Dermis microvascular lymphatic vessel endothelial cell (primary cell): ENCODE measurements around the gene MEGF8. TPM values are rescaled to one million over a fixed set of nuclear protein-coding genes. Genes with fewer than 3 reads are reported as not detected.

ENCODE experiments used
- DNase-seq, 2 donors: peaks; one replicate each; pipeline versions ENCODE4 v3.0.0 to v3.0.0-alpha.2; 2010; ENCODE audit warnings: low read depth in 2 of 2
- total RNA-seq: library from RNA; depleted of rRNA; stranded (reverse); fragments of >200 nt; gene quantifications from 2 replicates; pipeline ENCODE4 v1.2.1, GENCODE V29; 2014

MEGF8 gene
- total RNA-seq, 1 donor from 2014 or later, result 15.3 TPM

GRCh38 chr19:42412661-42413076, 87.2 kb downstream of the MEGF8 start:
- DNase-seq, result no peak

- DNase-seq, result no peak
Observed at GRCh38 chr19:42419309-42419708, 93.9 kb downstream of the MEGF8 start.

DNA sequence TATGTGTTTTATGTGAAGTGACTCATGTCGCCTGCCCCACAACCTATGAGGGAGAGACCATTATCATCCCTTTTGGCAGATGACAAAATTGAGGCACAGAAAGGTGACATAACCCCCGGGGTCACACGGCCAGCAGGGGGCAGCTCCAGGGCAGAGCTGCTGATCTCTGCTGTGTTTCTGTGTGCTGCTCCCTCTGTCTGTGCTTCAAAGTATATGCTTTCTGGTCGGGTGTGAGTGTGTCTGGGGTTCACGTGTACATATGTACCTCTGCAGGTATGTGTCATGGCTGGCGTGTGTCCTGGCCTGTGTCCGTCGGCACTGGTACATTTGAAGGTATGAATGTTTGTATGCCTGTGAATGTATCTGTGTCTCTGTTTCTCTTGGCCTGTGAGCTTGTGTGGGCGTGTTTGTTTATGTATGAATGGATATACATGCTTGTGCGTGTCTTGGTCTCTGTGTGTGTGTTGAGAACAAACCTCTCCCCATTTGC, 94.7 kb downstream of the MEGF8 start:
- peak; percentile 39 to 63 for DNase-seq

GRCh38 chr19:42421101-42421500, 95.7 kb downstream of the MEGF8 start:
- no peak for DNase-seq

DNA sequence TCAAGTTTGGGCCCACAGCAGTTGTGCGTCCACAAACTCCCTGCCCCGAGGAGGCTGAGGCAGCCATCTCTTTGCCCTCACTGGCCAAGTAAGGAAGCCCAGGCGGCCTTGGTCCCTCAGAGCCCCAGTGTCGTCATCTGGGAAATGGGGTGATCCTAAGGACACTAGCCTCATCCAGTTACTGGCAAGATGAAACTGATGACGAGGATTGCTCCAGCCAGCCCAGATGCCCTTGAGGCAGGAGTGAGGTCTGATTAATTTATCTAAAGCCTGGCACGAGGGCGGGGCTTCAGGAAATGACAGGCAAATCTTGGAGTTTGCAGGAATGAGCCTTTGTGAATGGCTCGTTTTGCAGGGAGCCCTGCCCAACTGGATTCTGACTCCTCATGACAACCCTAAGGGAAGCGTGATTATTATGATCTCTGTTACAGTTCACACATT, 96.2 kb downstream of the MEGF8 start:
- peak in 1 of 2 donors; percentile 25 for DNase-seq

- DNase-seq, result no peak
Observed at GRCh38 chr19:42422092-42422900, 96.9 kb downstream of the MEGF8 start.

DNA sequence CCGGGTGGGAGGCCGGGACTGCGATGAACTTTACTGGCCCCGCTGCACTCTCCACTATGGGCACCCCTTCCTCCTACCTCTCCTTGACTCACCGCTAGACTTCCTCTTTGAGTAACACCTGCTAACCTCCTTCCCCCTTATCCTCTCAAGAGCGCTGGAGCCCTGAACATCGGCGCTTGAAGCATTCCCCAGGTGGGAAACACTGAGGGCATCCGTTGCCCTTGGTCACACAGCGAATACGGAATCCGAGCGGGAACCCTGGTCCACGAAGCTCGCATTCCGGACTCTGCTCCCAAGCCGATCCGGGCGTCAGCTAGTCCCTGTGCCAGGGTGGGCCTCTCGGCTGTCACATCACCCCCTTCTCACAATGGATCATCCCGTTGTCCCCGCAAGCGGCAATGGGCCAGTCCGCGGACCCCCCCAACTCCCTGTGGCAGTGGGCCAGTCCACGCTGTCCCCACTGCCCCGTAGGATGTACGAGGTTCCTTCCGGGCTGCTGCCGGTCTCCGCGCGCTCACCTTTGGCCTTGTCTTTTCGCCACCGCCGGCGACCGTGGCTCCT, 97.5 kb downstream of the MEGF8 start:
- peak; percentile 30 to 50 for DNase-seq

DNA sequence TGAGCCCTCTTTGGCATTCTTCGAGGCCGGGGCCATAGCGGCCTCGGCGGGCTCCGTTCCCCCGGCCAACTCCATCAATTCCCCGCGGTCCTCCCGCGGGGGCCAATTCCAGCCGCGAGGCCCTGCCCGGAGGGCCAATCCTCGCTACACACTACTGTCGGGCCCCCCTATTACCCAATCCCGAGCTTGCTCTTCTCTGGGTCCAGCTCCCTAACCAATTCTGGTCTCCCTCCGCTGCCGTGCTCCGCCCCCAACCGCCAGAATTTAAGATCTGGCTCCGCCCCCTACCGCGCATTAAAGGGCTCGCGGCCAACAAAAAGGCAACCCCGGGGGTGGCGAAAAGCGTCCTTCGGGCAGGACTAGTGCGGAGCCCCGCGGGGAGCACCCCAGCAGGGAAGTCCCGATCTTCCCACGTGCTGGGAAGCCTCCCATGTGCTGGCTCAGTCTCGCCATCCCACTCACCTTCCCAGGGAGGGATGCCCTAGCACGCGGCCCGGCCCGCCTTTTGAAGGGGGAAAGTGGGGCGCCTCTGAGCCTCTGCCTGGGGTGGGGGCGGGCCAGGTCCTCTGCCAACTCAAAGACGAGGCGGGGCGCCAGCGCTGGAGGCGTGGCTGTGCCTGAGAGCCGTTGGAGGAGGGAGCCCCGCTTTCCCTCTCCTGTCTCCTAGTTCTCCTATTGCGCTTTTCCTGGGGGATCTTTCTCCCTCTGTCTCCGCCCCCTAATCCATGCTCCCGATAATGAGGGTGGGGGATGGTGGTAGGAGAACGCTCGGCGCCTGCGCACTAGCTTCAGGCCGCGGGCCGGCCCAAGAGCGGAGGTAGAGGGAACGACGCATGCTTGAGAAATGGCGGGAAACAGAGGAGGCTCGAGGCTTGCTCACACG, 98.3 kb downstream of the MEGF8 start:
- peak; percentile 89 to 92 for DNase-seq

DNA sequence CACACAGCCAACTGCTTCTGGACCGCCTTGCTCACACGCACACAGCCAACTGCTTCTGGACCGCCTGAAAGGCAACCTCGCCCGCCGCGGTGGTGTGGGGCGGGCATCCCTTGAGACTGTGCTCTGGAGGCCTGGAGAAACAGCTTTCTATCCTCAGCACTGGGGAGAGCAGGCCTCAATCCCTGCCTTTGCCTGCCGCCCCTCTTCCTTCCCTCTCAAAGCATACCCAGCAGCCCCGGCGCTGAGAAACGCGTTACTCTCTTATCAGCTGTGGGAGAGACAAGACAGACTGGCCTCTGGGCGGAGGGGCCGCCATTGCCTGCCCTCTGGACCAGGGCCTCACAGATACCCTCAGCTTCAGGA, 98.9 kb downstream of the MEGF8 start:
- DNase-seq, result no peak

GRCh38 chr19:42424712-42425131, 99.3 kb downstream of the MEGF8 start:
- DNase-seq, result no peak

- no peak for DNase-seq
Observed at GRCh38 chr19:42426643-42427042, 101.2 kb downstream of the MEGF8 start.

- DNase-seq, result no peak
Observed at GRCh38 chr19:42427313-42427712, 101.9 kb downstream of the MEGF8 start, which contains the start of gene LIPE. Gene LIPE (minus strand): TSS chr19:42427388. CDS start chr19:42427149, 239 bp downstream.

Other genes starting within 250 kb of the MEGF8 start
- 8.0 and 13.4 TPM in 2 replicates for gene ZNF574, start 249.5 kb upstream of the MEGF8 start, total RNA-seq
- 0.26 and 1.0 TPM in 2 replicates for gene POU2F2, start 193.2 kb upstream of the MEGF8 start, total RNA-seq
- gene DEDD2, start 108.0 kb upstream of the MEGF8 start, total RNA-seq, result 15.0 and 20.9 TPM in 2 replicates
- 4.9 and 6.2 TPM in 2 replicates for gene ZNF526, start 105.3 kb upstream of the MEGF8 start, total RNA-seq
- 8.9 and 13.9 TPM in 2 replicates for gene GSK3A, start 83.0 kb upstream of the MEGF8 start, total RNA-seq
- 18.4 and 31.1 TPM in 2 replicates for gene ERF, start 70.5 kb upstream of the MEGF8 start, total RNA-seq
- gene CIC, start 56.4 kb upstream of the MEGF8 start, total RNA-seq, result 8.7 and 14.0 TPM in 2 replicates
- gene PRR19, start 23.5 kb upstream of the MEGF8 start, total RNA-seq, result 0.13 and 0.51 TPM in 2 replicates
- gene PAFAH1B3, start 23.0 kb upstream of the MEGF8 start, total RNA-seq, result 34.0 and 36.9 TPM in 2 replicates
- 0.25 and 0.26 TPM in 2 replicates for gene TMEM145, start 12.3 kb upstream of the MEGF8 start, total RNA-seq
- 0.13 TPM in 1 of 2 replicates, not detected in the other for gene CNFN, start 64.7 kb downstream of the MEGF8 start, total RNA-seq
- gene LIPE, start 101.8 kb downstream of the MEGF8 start, total RNA-seq, result 5.0 and 6.3 TPM in 2 replicates
- gene CXCL17, start 117.3 kb downstream of the MEGF8 start, total RNA-seq, result not detected in 2 replicates
- gene CEACAM1, start 202.8 kb downstream of the MEGF8 start, total RNA-seq, result 10.9 and 35.7 TPM in 2 replicates